ENCODE measurements around the gene GRM4.
A peak's percentile ranks its signal among the peaks of the same experiment; 100 is the strongest.

Gene GRM4

GRCh38 chr6:33988121-33989015 lies 157.5 kb downstream of the GRM4 start:
- no peaks in the 10 kb centered on the region for H3K9me3 ChIP-seq
- H3K4me2 ChIP-seq = peak overlapping the region; percentile 19; the same call in 1 of the 2 replicates
- H3K4me1 ChIP-seq = peaks cover 20% of the 10 kb centered on the region
- H3K9ac ChIP-seq = no peak overlapping the region
- no peaks in the 10 kb centered on the region for H3K27me3 ChIP-seq
- H4K20me1 ChIP-seq = no peaks in the 10 kb centered on the region
- no peak overlapping the region for H3K4me3 ChIP-seq
- TF ChIP-seq Cebpa-rat (IDR thresholded peaks at IDR 0.05) = no peak
- H3K36me3 ChIP-seq = no peaks in the 10 kb centered on the region
- no peak overlapping the region for H3K27ac ChIP-seq

GRCh38 chr6:33987531-33988021 lies 158.3 kb downstream of the GRM4 start:
- no peak overlapping the region for H3K4me3 ChIP-seq
- no peaks in the 10 kb centered on the region for H3K9me3 ChIP-seq
- no peak for TF ChIP-seq Cebpa-rat (IDR thresholded peaks at IDR 0.05)
- no peaks in the 10 kb centered on the region for H3K27me3 ChIP-seq
- H4K20me1 ChIP-seq = no peaks in the 10 kb centered on the region
- H3K4me2 ChIP-seq = no peak overlapping the region
- peaks cover 25% of the 10 kb centered on the region for H3K4me1 ChIP-seq
- no peaks in the 10 kb centered on the region for H3K36me3 ChIP-seq
- H3K9ac ChIP-seq = no peak overlapping the region
- no peak overlapping the region for H3K27ac ChIP-seq

DNA sequence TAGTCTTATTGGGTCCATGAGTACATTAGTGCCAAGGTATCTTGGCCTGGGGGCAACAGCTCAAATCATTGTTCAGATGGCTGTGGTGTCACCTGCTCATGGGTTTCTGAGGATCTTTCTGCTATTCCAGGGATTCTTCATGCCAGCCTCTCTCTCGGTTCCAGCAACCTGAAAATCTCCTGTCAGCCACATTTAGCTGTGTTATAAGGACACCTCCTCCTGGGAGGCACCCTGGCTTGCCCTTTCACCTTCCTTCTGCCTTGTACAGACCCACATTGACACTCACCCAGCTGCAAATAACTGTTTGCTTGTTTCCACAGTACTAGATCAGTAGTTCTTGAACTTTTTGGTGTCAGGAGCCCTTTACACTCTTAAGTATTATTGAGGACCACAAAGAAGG lies 159.9 kb downstream of the GRM4 start:
- H3K4me2 ChIP-seq = no peak overlapping the region
- H3K36me3 ChIP-seq = no peaks in the 10 kb centered on the region
- H3K9ac ChIP-seq = no peak overlapping the region
- no peaks in the 10 kb centered on the region for H3K27me3 ChIP-seq
- H3K4me1 ChIP-seq = peaks cover 25% of the 10 kb centered on the region
- H3K9me3 ChIP-seq = no peaks in the 10 kb centered on the region
- TF ChIP-seq Cebpa-rat (IDR thresholded peaks at IDR 0.05) = no peak
- no peak overlapping the region for H3K27ac ChIP-seq
- H3K4me3 ChIP-seq = no peak overlapping the region
- no peaks in the 10 kb centered on the region for H4K20me1 ChIP-seq

- H3K4me2 ChIP-seq = no peak overlapping the region
- no peak overlapping the region for H3K4me3 ChIP-seq
- H3K9ac ChIP-seq = no peak overlapping the region
- no peaks in the 10 kb centered on the region for H3K9me3 ChIP-seq
- no peaks in the 10 kb centered on the region for H3K36me3 ChIP-seq
- H3K27ac ChIP-seq = no peak overlapping the region
- TF ChIP-seq Cebpa-rat (IDR thresholded peaks at IDR 0.05) = no peak
- peaks cover 25% of the 10 kb centered on the region for H3K4me1 ChIP-seq
- no peaks in the 10 kb centered on the region for H4K20me1 ChIP-seq
- no peaks in the 10 kb centered on the region for H3K27me3 ChIP-seq
Observed at GRCh38 chr6:33985313-33985751, 160.6 kb downstream of the GRM4 start.

DNA sequence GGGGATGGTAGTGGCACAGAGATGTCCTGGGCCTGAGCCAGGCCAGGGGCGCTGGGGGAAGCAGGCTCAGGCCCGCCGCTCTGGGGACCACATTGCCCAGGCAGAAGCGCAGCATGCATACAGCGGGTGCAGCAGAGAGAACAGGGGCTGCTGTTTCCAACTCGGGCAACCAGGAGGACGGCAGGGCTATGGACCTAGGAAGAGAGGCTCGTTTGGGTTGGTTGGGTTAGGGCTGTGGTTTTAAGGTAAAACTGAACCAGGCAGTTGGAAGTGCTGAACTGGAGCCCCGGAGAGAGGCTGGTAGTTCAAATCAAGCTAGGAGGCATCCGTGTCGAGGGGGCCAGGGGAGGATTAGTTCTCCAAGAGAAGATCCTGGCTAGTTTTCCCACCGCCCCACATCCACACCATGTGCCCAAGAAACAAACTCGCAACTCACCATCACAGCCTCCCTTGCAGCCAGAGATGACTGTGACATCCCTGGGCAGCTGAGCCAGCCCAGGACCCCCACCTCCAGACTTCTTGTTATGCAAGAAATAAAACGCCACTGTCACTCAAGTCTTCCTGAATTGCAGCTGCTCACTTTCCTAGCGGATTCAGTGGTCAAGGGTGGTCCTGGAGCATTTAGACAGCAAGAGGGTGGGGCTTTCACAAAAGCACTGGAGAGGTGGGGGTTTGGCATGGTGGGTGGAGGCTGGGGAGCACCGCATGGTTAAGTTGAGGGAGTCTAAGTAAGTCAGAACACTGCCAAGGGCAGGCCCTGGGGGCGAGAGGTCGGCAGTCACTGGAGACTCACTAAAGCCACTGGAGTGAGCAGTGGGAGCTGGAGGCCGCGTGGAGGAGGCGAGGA lies 161.2 kb downstream of the GRM4 start:
- H3K4me1 ChIP-seq = peaks cover 25% of the 10 kb centered on the region
- H3K9ac ChIP-seq = no peak overlapping the region
- no peaks in the 10 kb centered on the region for H3K9me3 ChIP-seq
- TF ChIP-seq Cebpa-rat (IDR thresholded peaks at IDR 0.05) = no peak
- no peak overlapping the region for H3K4me3 ChIP-seq
- H3K27me3 ChIP-seq = no peaks in the 10 kb centered on the region
- no peaks in the 10 kb centered on the region for H4K20me1 ChIP-seq
- H3K36me3 ChIP-seq = no peaks in the 10 kb centered on the region
- H3K27ac ChIP-seq = no peak overlapping the region
- H3K4me2 ChIP-seq = peak overlapping the region; percentile 22

- no peak overlapping the region for H3K9ac ChIP-seq
- H3K4me2 ChIP-seq = peak overlapping the region; percentile 22
- H3K4me1 ChIP-seq = peaks cover 25% of the 10 kb centered on the region
- no peaks in the 10 kb centered on the region for H4K20me1 ChIP-seq
- no peaks in the 10 kb centered on the region for H3K9me3 ChIP-seq
- no peak overlapping the region for H3K4me3 ChIP-seq
- H3K27ac ChIP-seq = no peak overlapping the region
- H3K27me3 ChIP-seq = no peaks in the 10 kb centered on the region
- TF ChIP-seq Cebpa-rat (IDR thresholded peaks at IDR 0.05) = no peak
- H3K36me3 ChIP-seq = no peaks in the 10 kb centered on the region
Observed at GRCh38 chr6:33983721-33984465, 162.0 kb downstream of the GRM4 start.

DNA sequence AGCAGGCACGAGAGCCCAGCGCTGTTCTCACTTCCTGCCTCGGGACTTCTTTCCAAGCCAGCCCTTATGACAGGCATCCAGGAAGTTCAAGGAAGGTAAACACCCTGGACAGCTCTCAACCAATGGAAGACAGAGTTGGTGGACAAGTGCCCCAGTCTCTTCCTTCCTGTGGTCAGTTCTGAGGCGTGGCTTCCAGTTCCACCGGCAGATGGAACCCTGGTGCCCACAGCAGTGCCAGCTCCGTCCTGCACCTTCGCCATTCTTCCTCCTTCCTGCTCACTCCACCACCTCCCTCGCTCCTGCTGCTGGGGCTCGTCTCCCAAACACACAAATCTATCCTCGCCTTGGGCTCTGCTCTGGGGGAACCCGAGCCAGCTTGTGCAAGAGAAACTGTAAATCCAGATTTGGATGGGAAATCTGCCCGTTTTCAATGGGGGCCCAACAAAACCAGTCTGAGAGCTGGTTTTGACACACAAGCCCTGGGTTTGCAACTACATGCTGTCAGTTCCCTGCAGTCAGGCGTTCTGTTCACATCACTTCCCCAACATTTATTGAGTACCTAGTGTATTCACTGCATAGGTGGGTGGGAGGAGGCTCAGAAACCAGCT lies 162.7 kb downstream of the GRM4 start:
- TF ChIP-seq Cebpa-rat (IDR thresholded peaks at IDR 0.05) = no peak
- Histone ChIP-seq H3K9me3 (no peaks in the 10 kb centered on the region), H3K4me2 (0 out of 2 replicates have a peak overlapping the region, but pooled peaks have one; percentile 7), H3K36me3 (no peaks in the 10 kb centered on the region), H3K9ac (no peak overlapping the region), H3K4me1 (peaks cover 21% of the 10 kb centered on the region), H3K4me3 (no peak overlapping the region), H4K20me1 (no peaks in the 10 kb centered on the region), H3K27me3 (no peaks in the 10 kb centered on the region), H3K27ac (no peak overlapping the region)

DNA sequence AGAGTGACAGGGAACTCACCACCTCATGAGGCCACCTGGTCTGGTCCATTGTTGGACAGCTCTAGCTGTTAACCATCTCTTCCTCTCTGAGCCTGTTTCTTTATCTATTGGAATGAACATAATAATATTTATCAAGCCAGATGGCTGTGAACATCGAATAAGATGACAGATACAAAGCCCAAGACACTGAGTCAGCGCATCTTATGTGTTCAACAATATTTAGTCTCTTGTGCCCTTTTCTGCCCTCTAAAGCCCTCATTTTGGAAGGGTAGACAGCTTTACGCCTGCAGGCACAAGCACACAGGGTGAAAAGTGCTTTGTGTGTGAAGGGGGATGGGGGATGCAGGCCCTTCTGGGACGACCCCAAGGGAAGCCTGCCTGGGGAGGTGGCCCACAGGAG lies 164.0 kb downstream of the GRM4 start:
- H4K20me1 ChIP-seq = no peaks in the 10 kb centered on the region
- no peak overlapping the region for H3K4me3 ChIP-seq
- H3K9me3 ChIP-seq = no peaks in the 10 kb centered on the region
- H3K4me2 ChIP-seq = no peak overlapping the region
- TF ChIP-seq Cebpa-rat (IDR thresholded peaks at IDR 0.05) = no peak
- H3K36me3 ChIP-seq = no peaks in the 10 kb centered on the region
- no peak overlapping the region for H3K9ac ChIP-seq
- no peak overlapping the region for H3K27ac ChIP-seq
- peaks cover 19% of the 10 kb centered on the region for H3K4me1 ChIP-seq
- no peaks in the 10 kb centered on the region for H3K27me3 ChIP-seq

- Histone ChIP-seq H3K36me3 (no peaks in the 10 kb centered on the region), H4K20me1 (no peaks in the 10 kb centered on the region), H3K9me3 (no peaks in the 10 kb centered on the region), H3K27ac (no peak overlapping the region), H3K9ac (no peak overlapping the region), H3K4me1 (peaks cover 19% of the 10 kb centered on the region), H3K4me2 (no peak overlapping the region), H3K27me3 (no peaks in the 10 kb centered on the region), H3K4me3 (no peak overlapping the region)
- TF ChIP-seq Cebpa-rat (IDR thresholded peaks at IDR 0.05) = no peak
Observed at GRCh38 chr6:33981421-33981820, 164.5 kb downstream of the GRM4 start.

Measured in BLaER1 (cell line).